Measurements from ENCODE around the gene ADK. TPM values are rescaled to one million over a fixed set of nuclear protein-coding genes. Genes with fewer than 3 reads are reported as not detected.

Gene ADK
- total and polyA plus RNA-seq, 4 experiments from 2014 or later: 33.7 to 66.6 (median 51.0) TPM

DNA sequence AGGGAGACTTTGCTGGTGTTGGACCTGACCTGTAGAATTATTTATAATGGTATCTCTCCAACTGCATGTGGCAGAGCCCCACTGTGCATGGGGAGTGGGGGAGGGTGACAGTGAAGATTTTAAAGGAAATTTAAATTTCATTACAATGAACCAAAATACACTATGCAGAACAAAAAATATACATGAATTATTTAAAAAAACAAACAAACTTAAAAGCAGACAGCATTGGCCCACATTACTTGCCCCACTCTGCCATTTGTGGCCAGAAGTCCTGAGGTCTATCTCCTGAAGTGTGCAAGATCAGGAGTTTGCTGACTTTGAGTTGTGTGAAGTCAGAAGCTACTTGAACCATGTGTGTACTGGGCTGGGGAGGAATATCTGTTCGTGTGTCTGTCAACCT is 40.9 kb upstream of the ADK start:
- ChIA-PET POLR2A (ENCODE audit: partially characterized antibody) (interaction anchor here (1.0 kb wide), 1 partner anchor 12 kb away, joined by 3 read pairs; no protein-coding TSS in a partner anchor), CTCF (ENCODE audit: partially characterized antibody) (interaction anchor here (1.2 kb wide), 2 partner anchors 124 to 134 kb away, joined by 3 read pairs; no protein-coding TSS in a partner anchor)
- intact Hi-C loops (cut with micrococcal nuclease): no loop called here
- H3K4me1 Mint-ChIP-seq: peaks cover 0 to 9% (median 5%) of the 10 kb centered on the region in 4 donors
- no peaks in the 10 kb centered on the region for H3K4me1 ChIP-seq (ENCODE audit: insufficient read depth, low read length)
- peaks cover 88% of the 10 kb centered on the region for H3K36me3 ChIP-seq (ENCODE audit: insufficient read depth, low read length)
- peak overlapping the region in 4 of 7 donors; percentile 28 to 80 (median 63) for H3K27ac Mint-ChIP-seq
- no peak overlapping the region for H3K4me3 ChIP-seq (ENCODE audit: low read length in 2 of 2)
- no peak for DNase-seq
- no peak overlapping the region for H3K27ac ChIP-seq (ENCODE audit: low read depth, low read length)
- no peak overlapping the region for H3K4me3 Mint-ChIP-seq
- no peaks in the 10 kb centered on the region for H3K27me3 ChIP-seq (ENCODE audit: insufficient read depth, low read length)
- H3K27me3 Mint-ChIP-seq: no peaks in the 10 kb centered on the region
- no peaks in the 10 kb centered on the region for H3K9me3 Mint-ChIP-seq
- no peaks in the 10 kb centered on the region for H3K9me3 ChIP-seq (ENCODE audit: control insufficient read depth in 1 of 2, low read length in 2 of 2)
- H3K36me3 Mint-ChIP-seq: peaks cover 75 to 92% of the 10 kb centered on the region in 2 donors

- Histone ChIP-seq H3K36me3 (ENCODE audit: insufficient read depth, low read length) (peaks cover 88% of the 10 kb centered on the region), H3K4me3 (ENCODE audit: low read length in 2 of 2) (no peak overlapping the region), H3K4me1 (ENCODE audit: insufficient read depth, low read length) (no peaks in the 10 kb centered on the region), H3K9me3 (ENCODE audit: control insufficient read depth in 1 of 2, low read length in 2 of 2) (no peaks in the 10 kb centered on the region), H3K27ac (ENCODE audit: low read depth, low read length) (no peak overlapping the region), H3K27me3 (ENCODE audit: insufficient read depth, low read length) (no peaks in the 10 kb centered on the region)
- H3K36me3 Mint-ChIP-seq: peaks cover 77 to 93% of the 10 kb centered on the region in 2 donors
- peaks cover 0 to 13% (median 5%) of the 10 kb centered on the region in 4 donors for H3K4me1 Mint-ChIP-seq
- DNase-seq: no peak
- peak overlapping the region in 4 of 7 donors; percentile 4 to 74 (median 50) for H3K27ac Mint-ChIP-seq
- no peaks in the 10 kb centered on the region for H3K27me3 Mint-ChIP-seq
- ChIA-PET CTCF (ENCODE audit: partially characterized antibody) (no interaction called here), POLR2A (ENCODE audit: partially characterized antibody) (no interaction called here)
- no peaks in the 10 kb centered on the region for H3K9me3 Mint-ChIP-seq
- no peak overlapping the region for H3K4me3 Mint-ChIP-seq
- intact Hi-C loops (cut with micrococcal nuclease): no loop called here
Measured at GRCh38 chr10:74111799-74112198, 39.2 kb upstream of the ADK start.

GRCh38 chr10:74113546-74113945 is 37.5 kb upstream of the ADK start:
- no peaks in the 10 kb centered on the region for H3K27me3 Mint-ChIP-seq
- POLR2A ChIA-PET (ENCODE audit: partially characterized antibody): interaction anchor here (0.6 kb wide), 1 partner anchor 12 kb away, joined by 3 read pairs; no protein-coding TSS in a partner anchor
- peaks cover 81% of the 10 kb centered on the region for H3K36me3 ChIP-seq (ENCODE audit: insufficient read depth, low read length)

GRCh38 chr10:74114041-74114448 is 37.0 kb upstream of the ADK start:
- POLR2A ChIA-PET (ENCODE audit: partially characterized antibody): interaction anchor here (0.6 kb wide), 1 partner anchor 13 kb away, joined by 3 read pairs; no protein-coding TSS in a partner anchor
- CTCF ChIA-PET (ENCODE audit: partially characterized antibody): no interaction called here

More at GRCh38 chr10:74113546-74113945, 37.5 kb upstream of the ADK start:
- DNase-seq: no peak
- Histone ChIP-seq H3K4me1 (ENCODE audit: insufficient read depth, low read length) (no peaks in the 10 kb centered on the region), H3K27ac (ENCODE audit: low read depth, low read length) (no peak overlapping the region), H3K9me3 (ENCODE audit: control insufficient read depth in 1 of 2, low read length in 2 of 2) (no peaks in the 10 kb centered on the region), H3K27me3 (ENCODE audit: insufficient read depth, low read length) (no peaks in the 10 kb centered on the region), H3K4me3 (ENCODE audit: low read length in 2 of 2) (no peak overlapping the region)
- H3K27ac Mint-ChIP-seq: peak overlapping the region in 3 of 7 donors; percentile 36 to 75 (median 69)
- H3K9me3 Mint-ChIP-seq: peaks cover 0 to 2% (median 0%) of the 10 kb centered on the region in 8 donors
- peaks cover 0 to 13% (median 4%) of the 10 kb centered on the region in 4 donors for H3K4me1 Mint-ChIP-seq
- H3K36me3 Mint-ChIP-seq: peaks cover 75 to 93% of the 10 kb centered on the region in 2 donors
- intact Hi-C loops (cut with micrococcal nuclease): no loop called here
- CTCF ChIA-PET (ENCODE audit: partially characterized antibody): interaction anchor here (1.0 kb wide), 1 partner anchor 173 kb away, joined by 3 read pairs; no protein-coding TSS in a partner anchor
- H3K4me3 Mint-ChIP-seq: no peak overlapping the region

DNA sequence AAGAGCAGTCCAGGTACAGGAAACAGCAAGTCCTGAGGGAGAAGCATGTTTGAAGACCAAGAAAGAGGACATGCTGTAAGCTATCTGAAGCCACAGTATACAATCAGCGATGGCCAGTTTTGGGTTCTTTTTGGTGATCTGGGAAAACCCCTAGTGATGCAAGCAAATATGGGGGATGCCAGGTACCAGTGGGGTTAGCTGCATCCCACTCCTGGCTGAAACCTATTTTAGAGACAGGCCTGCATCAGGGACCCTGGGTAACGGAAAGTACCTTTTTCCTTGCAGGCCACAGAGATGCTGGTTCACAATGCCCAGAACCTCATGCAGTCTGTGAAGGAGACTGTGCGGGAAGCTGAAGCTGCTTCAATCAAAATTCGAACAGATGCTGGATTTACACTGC is 33.3 kb upstream of the ADK start:
- Mint-ChIP-seq H3K27me3 (no peaks in the 10 kb centered on the region), H3K9me3 (peaks cover 0 to 2% (median 0%) of the 10 kb centered on the region in 8 donors), H3K4me3 (no peak overlapping the region), H3K27ac (peak overlapping the region in 4 of 7 donors; percentile 23 to 48 (median 44)), H3K4me1 (peaks cover 0 to 9% (median 1%) of the 10 kb centered on the region in 4 donors), H3K36me3 (peaks cover 74 to 89% of the 10 kb centered on the region in 2 donors)
- CTCF ChIA-PET (ENCODE audit: partially characterized antibody): interaction anchor here (1.2 kb wide), 1 partner anchor 16 kb away, joined by 3 read pairs; no protein-coding TSS in a partner anchor
- H3K4me3 ChIP-seq (ENCODE audit: low read length in 2 of 2): no peak overlapping the region
- no peak overlapping the region for H3K27ac ChIP-seq (ENCODE audit: low read depth, low read length)
- H3K4me1 ChIP-seq (ENCODE audit: insufficient read depth, low read length): no peaks in the 10 kb centered on the region
- POLR2A ChIA-PET (ENCODE audit: partially characterized antibody): interaction anchor here (0.6 kb wide), 1 partner anchor 16 kb away, joined by 3 read pairs; no protein-coding TSS in a partner anchor
- H3K27me3 ChIP-seq (ENCODE audit: insufficient read depth, low read length): no peaks in the 10 kb centered on the region
- H3K36me3 ChIP-seq (ENCODE audit: insufficient read depth, low read length): peaks cover 71% of the 10 kb centered on the region
- no peaks in the 10 kb centered on the region for H3K9me3 ChIP-seq (ENCODE audit: control insufficient read depth in 1 of 2, low read length in 2 of 2)
- DNase-seq: no peak
- intact Hi-C loops (cut with micrococcal nuclease): no loop called here

More at GRCh38 chr10:74114041-74114448, 37.0 kb upstream of the ADK start:
- Mint-ChIP-seq H3K27ac (peak overlapping the region in 4 of 7 donors; percentile 36 to 87 (median 53)), H3K4me3 (no peak overlapping the region), H3K9me3 (peaks cover 0 to 2% (median 0%) of the 10 kb centered on the region in 8 donors), H3K4me1 (peaks cover 0 to 13% (median 4%) of the 10 kb centered on the region in 4 donors), H3K27me3 (no peaks in the 10 kb centered on the region), H3K36me3 (peaks cover 80 to 93% of the 10 kb centered on the region in 2 donors)
- H3K36me3 ChIP-seq (ENCODE audit: insufficient read depth, low read length): peaks cover 81% of the 10 kb centered on the region
- H3K27me3 ChIP-seq (ENCODE audit: insufficient read depth, low read length): no peaks in the 10 kb centered on the region
- no peaks in the 10 kb centered on the region for H3K9me3 ChIP-seq (ENCODE audit: control insufficient read depth in 1 of 2, low read length in 2 of 2)
- no peak overlapping the region for H3K4me3 ChIP-seq (ENCODE audit: low read length in 2 of 2)
- no peaks in the 10 kb centered on the region for H3K4me1 ChIP-seq (ENCODE audit: insufficient read depth, low read length)
- intact Hi-C loops (cut with micrococcal nuclease): no loop called here
- no peak overlapping the region for H3K27ac ChIP-seq (ENCODE audit: low read depth, low read length)
- no peak for DNase-seq

DNA sequence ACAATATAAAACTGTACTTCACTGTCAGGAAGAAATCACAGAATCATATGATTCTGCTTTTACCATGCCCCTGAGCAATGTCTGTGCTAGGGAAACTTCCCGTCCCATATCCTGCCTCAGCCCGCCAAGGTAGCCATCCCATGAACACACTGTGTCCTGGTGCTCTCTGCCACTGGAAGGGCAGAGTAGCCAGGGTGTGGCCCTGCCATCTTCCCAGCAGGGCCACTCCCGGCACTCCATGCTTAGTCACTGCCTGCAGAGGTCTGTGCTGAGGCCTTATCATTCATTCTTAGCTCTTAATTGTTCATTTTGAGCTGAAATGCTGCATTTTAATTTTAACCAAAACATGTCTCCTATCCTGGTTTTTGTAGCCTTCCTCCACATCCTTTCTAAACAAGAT is 32.2 kb upstream of the ADK start:
- H3K4me3 ChIP-seq (ENCODE audit: low read length in 2 of 2): no peak overlapping the region
- Mint-ChIP-seq H3K36me3 (peaks cover 74 to 91% of the 10 kb centered on the region in 2 donors), H3K27me3 (no peaks in the 10 kb centered on the region), H3K4me1 (peaks cover 0 to 8% (median 1%) of the 10 kb centered on the region in 4 donors), H3K4me3 (no peak overlapping the region), H3K27ac (peak overlapping the region; percentile 1 to 81 (median 72)), H3K9me3 (peaks cover 0 to 2% (median 0%) of the 10 kb centered on the region in 8 donors)
- no peaks in the 10 kb centered on the region for H3K27me3 ChIP-seq (ENCODE audit: insufficient read depth, low read length)
- POLR2A ChIA-PET (ENCODE audit: partially characterized antibody): no interaction called here
- peak overlapping the region; percentile 2 for H3K27ac ChIP-seq (ENCODE audit: low read depth, low read length)
- peaks cover 70% of the 10 kb centered on the region for H3K36me3 ChIP-seq (ENCODE audit: insufficient read depth, low read length)
- H3K9me3 ChIP-seq (ENCODE audit: control insufficient read depth in 1 of 2, low read length in 2 of 2): no peaks in the 10 kb centered on the region
- no peaks in the 10 kb centered on the region for H3K4me1 ChIP-seq (ENCODE audit: insufficient read depth, low read length)
- DNase-seq: no peak
- CTCF ChIA-PET (ENCODE audit: partially characterized antibody): no interaction called here
- intact Hi-C loops (cut with micrococcal nuclease): no loop called here

DNA sequence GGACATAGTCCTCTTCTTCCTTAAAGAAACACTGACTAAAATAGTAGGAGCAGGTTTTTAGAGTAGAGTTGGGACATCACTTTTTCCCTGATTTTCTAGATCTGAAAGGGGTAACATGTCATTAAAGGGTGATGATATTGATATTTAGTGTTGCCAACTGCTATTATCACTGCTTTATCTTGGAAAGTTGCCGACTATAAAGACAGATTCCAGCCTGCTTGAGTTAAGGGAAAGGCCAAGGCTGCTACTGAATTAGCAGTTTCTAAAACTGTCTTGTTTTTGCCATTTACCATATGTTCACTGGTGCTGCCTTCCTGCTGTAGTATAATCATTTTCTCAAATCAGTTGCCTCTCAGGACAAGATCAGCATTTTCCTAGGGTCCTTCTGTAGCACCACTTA is 30.1 kb upstream of the ADK start:
- peaks cover 0 to 2% (median 0%) of the 10 kb centered on the region in 8 donors for H3K9me3 Mint-ChIP-seq

More for the DNA sequence above, 30.1 kb upstream of the ADK start:
- H3K36me3 Mint-ChIP-seq: peaks cover 72 to 90% of the 10 kb centered on the region in 2 donors
- H3K27ac Mint-ChIP-seq: peak overlapping the region in 5 of 7 donors; percentile 15 to 48 (median 25)
- CTCF ChIA-PET (ENCODE audit: partially characterized antibody): interaction anchor here (0.8 to 1.0 kb wide), 2 partner anchors 93 to 162 kb away, joined by 3 to 4 read pairs; no protein-coding TSS in a partner anchor
- Histone ChIP-seq H3K36me3 (ENCODE audit: insufficient read depth, low read length) (peaks cover 68% of the 10 kb centered on the region), H3K27me3 (ENCODE audit: insufficient read depth, low read length) (no peaks in the 10 kb centered on the region), H3K4me1 (ENCODE audit: insufficient read depth, low read length) (no peaks in the 10 kb centered on the region), H3K4me3 (ENCODE audit: low read length in 2 of 2) (no peak overlapping the region), H3K9me3 (ENCODE audit: control insufficient read depth in 1 of 2, low read length in 2 of 2) (no peaks in the 10 kb centered on the region), H3K27ac (ENCODE audit: low read depth, low read length) (no peak overlapping the region)
- no peaks in the 10 kb centered on the region for H3K27me3 Mint-ChIP-seq
- intact Hi-C loops (cut with micrococcal nuclease): no loop called here
- DNase-seq: no peak
- H3K4me1 Mint-ChIP-seq: no peaks in the 10 kb centered on the region
- POLR2A ChIA-PET (ENCODE audit: partially characterized antibody): no interaction called here
- no peak overlapping the region for H3K4me3 Mint-ChIP-seq

Data from CD4-positive, alpha-beta memory T cell (primary cell).